VCaP (cell line): ENCODE data around the gene SCN2B.
A peak's percentile ranks its signal among the peaks of the same experiment; 100 is the strongest.
"Not testable (repeated sequence)": the region's sequence is repeated elsewhere in the genome, so short reads cannot be mapped to it uniquely, and the experiment has no call there.

ENCODE experiments used
- H3K27ac ChIP-seq: fragments of 450-650 bp; 2 replicates; pipeline ENCODE4 v1.5.1; 2017
- TF ChIP-seq, protein P1 (sequence below): fragments of 450-650 bp; conservative IDR thresholded peaks from 2 replicates; pipeline ENCODE4 v1.5.1; 2017; ENCODE audit warnings: mild to moderate bottlenecking, moderate library complexity

Gene SCN2B

GRCh38 chr11:118199135-118199534 is 22.7 kb upstream of the SCN2B start:
- TF ChIP-seq, protein P1, sequence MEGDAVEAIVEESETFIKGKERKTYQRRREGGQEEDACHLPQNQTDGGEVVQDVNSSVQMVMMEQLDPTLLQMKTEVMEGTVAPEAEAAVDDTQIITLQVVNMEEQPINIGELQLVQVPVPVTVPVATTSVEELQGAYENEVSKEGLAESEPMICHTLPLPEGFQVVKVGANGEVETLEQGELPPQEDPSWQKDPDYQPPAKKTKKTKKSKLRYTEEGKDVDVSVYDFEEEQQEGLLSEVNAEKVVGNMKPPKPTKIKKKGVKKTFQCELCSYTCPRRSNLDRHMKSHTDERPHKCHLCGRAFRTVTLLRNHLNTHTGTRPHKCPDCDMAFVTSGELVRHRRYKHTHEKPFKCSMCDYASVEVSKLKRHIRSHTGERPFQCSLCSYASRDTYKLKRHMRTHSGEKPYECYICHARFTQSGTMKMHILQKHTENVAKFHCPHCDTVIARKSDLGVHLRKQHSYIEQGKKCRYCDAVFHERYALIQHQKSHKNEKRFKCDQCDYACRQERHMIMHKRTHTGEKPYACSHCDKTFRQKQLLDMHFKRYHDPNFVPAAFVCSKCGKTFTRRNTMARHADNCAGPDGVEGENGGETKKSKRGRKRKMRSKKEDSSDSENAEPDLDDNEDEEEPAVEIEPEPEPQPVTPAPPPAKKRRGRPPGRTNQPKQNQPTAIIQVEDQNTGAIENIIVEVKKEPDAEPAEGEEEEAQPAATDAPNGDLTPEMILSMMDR, result no peak
- no peak overlapping the region for H3K27ac ChIP-seq

GRCh38 chr11:118198370-118198769 is 21.9 kb upstream of the SCN2B start:
- H3K27ac ChIP-seq, result peak overlapping the region; percentile 97; the same call in 1 of the 2 replicates
- TF ChIP-seq, protein P1, result peak; percentile 96

DNA sequence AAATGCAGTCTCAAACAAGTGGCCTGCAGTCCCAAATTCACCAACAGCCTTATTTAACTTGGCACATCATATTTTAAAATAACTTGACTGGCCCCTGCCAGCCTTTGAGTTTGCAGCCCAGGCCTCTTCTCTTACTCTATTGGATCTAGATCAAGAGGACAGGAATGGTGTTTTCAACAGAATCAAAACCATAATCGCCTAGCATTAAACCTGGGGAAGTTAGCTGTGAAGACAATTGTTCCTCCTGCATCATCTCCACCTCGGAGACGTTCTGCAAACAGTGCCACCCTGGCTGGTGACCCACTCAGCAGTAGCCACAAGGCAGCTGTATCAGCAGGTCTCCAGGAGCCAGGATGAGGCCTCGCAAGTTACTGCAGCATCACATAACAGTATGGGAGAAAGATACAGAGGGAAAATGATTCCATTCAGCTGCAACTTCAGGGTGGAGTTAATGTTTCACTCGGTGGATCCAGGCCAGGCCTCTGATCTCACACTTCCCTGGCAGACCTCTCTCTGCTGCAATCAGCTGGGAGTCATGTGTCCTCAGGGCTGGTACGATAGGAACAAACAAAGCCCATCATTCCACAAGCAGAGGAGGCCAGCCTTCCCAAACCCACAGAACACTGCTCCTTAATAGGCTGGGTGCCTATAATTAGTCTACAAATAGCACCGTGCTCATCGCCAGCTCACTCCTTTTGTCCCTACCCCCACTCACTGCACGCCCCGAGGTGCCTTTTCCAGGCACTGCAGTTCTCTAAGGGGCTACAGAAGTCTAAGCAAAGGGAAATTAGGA is 18.6 kb upstream of the SCN2B start:
- peak overlapping the region; percentile 97 for H3K27ac ChIP-seq
- TF ChIP-seq, protein P1, result no peak

DNA sequence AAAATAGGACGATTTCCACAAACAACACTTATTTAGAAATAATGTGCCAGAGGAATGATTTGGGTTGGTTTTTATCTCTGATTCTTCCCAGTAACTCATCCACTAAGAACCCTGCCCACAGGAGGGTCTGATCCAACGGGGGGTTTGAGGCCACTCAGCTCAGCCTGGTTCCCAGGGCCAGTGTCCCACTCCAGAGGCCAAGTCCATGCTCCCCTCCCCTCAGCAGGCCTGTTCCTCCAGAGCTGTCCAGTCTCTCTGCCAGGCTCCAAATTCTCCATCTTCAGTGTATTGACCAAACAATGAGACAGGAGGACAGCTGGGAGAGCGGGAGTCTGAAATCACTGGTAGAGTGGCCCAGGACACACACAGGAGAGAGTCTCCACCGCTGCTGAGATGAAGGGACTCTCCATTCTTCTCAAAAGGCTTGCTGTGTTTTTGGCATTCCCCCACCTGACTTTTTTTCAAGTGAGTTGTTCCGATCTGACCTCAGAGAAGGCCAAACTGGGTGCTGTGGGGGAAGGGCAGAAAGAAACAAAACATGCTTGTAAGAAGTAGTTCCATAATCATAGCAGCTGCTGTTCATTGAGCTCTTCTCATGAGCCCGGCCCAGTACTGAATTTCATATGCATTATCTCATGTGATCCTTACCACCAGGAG is 17.6 kb upstream of the SCN2B start:
- TF ChIP-seq, protein P1, result no peak
- H3K27ac ChIP-seq, result peak overlapping the region; percentile 97

- peak overlapping the region; percentile 97 for H3K27ac ChIP-seq
These were observed 16.4 kb upstream of the SCN2B start for GRCh38 chr11:118192817-118193216.

GRCh38 chr11:118190942-118191506 is 14.6 kb upstream of the SCN2B start:
- H3K27ac ChIP-seq, result not testable (repeated sequence)

DNA sequence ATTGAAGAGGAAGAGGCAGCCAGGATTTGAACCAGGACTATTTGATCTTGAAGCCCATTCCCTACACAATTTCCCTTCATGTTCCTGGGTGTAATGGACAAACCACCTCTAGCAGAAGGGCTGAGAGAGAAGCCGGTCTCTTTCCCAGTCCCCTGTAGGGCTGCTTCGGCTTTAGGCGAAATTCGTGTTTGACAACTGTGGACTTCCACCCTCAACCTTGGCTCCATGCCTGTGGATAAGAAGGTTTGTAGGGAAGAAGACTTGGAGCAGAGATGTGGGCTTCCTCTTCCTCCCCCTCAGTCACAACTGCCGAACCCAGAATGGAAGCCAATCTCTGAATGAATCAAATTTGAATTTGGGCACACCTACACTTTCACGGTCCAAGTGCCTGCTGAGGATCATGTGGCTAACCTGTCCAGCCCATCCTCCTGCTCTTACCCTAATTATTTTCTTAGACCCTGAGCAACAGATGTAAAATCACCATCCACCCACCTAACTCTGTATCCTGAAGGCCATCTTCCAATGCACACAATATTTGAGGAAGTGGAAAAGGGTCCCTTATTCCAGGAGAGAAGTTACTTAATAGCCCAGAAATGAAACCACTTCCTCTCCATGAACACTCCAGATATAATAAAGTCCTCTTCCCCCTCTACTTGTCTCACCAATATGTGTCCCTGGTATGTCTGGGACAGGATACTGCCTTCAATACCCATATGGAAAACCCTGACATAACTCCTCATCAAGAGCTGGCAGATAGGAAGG is 10.1 kb upstream of the SCN2B start:
- H3K27ac ChIP-seq, result no peak overlapping the region
- TF ChIP-seq, protein P1, result no peak
